ENCODE measurements around the gene SC5D.

DNA sequence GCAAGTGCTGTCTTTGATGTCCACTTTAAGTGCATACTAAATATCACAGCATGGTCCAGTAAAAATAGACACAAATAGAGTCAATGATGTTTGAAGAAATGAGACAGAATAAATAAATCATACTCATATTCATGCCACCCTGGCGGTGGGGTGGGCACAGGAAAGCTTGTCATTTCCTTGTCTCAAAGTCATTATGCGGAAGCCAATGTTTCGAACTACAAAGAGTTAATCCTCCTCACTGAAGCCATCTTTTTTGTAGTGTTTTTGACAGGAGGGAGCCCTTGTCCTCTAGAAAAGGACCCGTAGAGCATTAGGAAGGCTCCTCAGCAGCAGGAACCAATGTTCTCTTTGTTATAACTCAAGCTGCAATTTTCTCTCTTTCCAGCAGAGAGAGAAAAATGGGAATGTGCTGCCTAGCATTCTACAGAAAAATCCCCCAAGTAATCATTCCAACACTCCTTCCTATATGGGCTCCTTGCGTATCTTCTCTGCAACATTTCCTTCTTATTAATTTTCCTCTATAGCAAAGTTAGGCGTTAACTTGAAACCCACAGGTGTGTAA lies 30.6 kb downstream of the SC5D start:
- TF ChIP-seq, protein P1, sequence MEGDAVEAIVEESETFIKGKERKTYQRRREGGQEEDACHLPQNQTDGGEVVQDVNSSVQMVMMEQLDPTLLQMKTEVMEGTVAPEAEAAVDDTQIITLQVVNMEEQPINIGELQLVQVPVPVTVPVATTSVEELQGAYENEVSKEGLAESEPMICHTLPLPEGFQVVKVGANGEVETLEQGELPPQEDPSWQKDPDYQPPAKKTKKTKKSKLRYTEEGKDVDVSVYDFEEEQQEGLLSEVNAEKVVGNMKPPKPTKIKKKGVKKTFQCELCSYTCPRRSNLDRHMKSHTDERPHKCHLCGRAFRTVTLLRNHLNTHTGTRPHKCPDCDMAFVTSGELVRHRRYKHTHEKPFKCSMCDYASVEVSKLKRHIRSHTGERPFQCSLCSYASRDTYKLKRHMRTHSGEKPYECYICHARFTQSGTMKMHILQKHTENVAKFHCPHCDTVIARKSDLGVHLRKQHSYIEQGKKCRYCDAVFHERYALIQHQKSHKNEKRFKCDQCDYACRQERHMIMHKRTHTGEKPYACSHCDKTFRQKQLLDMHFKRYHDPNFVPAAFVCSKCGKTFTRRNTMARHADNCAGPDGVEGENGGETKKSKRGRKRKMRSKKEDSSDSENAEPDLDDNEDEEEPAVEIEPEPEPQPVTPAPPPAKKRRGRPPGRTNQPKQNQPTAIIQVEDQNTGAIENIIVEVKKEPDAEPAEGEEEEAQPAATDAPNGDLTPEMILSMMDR (IDR thresholded peaks at IDR 0.05) = no peak
- TF ChIP-seq POLR2A (IDR thresholded peaks at IDR 0.05; ENCODE audit: low read depth) = no peak

All from esophagus muscularis mucosa (tissue), 3 donors.